GM19035 (cell line): ENCODE data around the gene ABCA4.

Experiments
- ATAC-seq: cut with Tn5 transposase; IDR thresholded peaks from one replicate; pipeline ENCODE4 v1.9.1; 2021; ENCODE audit not compliant: unreplicated experiment

Gene ABCA4

GRCh38 chr1:94056171-94056570 is 64.8 kb downstream of the ABCA4 start:
- no peak for ATAC-seq

GRCh38 chr1:94055459-94056122 is 65.4 kb downstream of the ABCA4 start:
- ATAC-seq: no peak

- ATAC-seq: no peak
Measured at GRCh38 chr1:94050675-94051074, 70.3 kb downstream of the ABCA4 start.

- ATAC-seq: no peak
Measured at GRCh38 chr1:94050254-94050653, 70.7 kb downstream of the ABCA4 start.

- ATAC-seq: no peak
Measured at GRCh38 chr1:94049791-94050190, 71.2 kb downstream of the ABCA4 start.

GRCh38 chr1:94048413-94049164 is 72.4 kb downstream of the ABCA4 start:
- ATAC-seq: no peak

GRCh38 chr1:94047949-94048348 is 73.0 kb downstream of the ABCA4 start:
- ATAC-seq: no peak

GRCh38 chr1:94045465-94046056 is 75.4 kb downstream of the ABCA4 start:
- ATAC-seq: peak; percentile 68

- ATAC-seq: no peak
Measured at GRCh38 chr1:94044891-94045290, 76.1 kb downstream of the ABCA4 start.

- no peak for ATAC-seq
Measured at GRCh38 chr1:94044290-94044790, 76.6 kb downstream of the ABCA4 start.

- no peak for ATAC-seq
Measured at GRCh38 chr1:94043738-94044289, 77.1 kb downstream of the ABCA4 start.

- ATAC-seq: no peak
Measured at GRCh38 chr1:94042388-94042787, 78.6 kb downstream of the ABCA4 start.

- ATAC-seq: no peak
Measured at GRCh38 chr1:94039871-94040569, 80.9 kb downstream of the ABCA4 start.

GRCh38 chr1:94039514-94039870 is 81.5 kb downstream of the ABCA4 start:
- no peak for ATAC-seq

GRCh38 chr1:94038511-94038910 is 82.4 kb downstream of the ABCA4 start:
- ATAC-seq: no peak

GRCh38 chr1:94037392-94038229 is 83.3 kb downstream of the ABCA4 start:
- peak; percentile 50 for ATAC-seq

- no peak for ATAC-seq
Measured at GRCh38 chr1:94036730-94037129, 84.2 kb downstream of the ABCA4 start.

- no peak for ATAC-seq
Measured at GRCh38 chr1:94033849-94034248, 87.1 kb downstream of the ABCA4 start.

GRCh38 chr1:94032637-94033036 is 88.3 kb downstream of the ABCA4 start:
- no peak for ATAC-seq

GRCh38 chr1:94031591-94031990 is 89.4 kb downstream of the ABCA4 start:
- ATAC-seq: no peak
